ENCODE data around the gene UGDH.

The UGDH gene

GRCh38 chr4:39451423-39452023 is 75.7 kb downstream of the UGDH start:
- DNase-seq: no peak

GRCh38 chr4:39450618-39451017 is 76.6 kb downstream of the UGDH start:
- no peak for DNase-seq
